DMS53 treated with DMSO at 0.1 percent for 48 hours (cell line): ENCODE data around the gene STK39.

Experiments used
- DNase-seq: peaks from one replicate; lab custom pipeline; 2025; ENCODE audit not compliant: unreplicated experiment; lab: John Stamatoyannopoulos, UW

The STK39 gene

GRCh38 chr2:168185583-168186274, 61.7 kb downstream of the STK39 start:
- DNase-seq, result no peak

DNA sequence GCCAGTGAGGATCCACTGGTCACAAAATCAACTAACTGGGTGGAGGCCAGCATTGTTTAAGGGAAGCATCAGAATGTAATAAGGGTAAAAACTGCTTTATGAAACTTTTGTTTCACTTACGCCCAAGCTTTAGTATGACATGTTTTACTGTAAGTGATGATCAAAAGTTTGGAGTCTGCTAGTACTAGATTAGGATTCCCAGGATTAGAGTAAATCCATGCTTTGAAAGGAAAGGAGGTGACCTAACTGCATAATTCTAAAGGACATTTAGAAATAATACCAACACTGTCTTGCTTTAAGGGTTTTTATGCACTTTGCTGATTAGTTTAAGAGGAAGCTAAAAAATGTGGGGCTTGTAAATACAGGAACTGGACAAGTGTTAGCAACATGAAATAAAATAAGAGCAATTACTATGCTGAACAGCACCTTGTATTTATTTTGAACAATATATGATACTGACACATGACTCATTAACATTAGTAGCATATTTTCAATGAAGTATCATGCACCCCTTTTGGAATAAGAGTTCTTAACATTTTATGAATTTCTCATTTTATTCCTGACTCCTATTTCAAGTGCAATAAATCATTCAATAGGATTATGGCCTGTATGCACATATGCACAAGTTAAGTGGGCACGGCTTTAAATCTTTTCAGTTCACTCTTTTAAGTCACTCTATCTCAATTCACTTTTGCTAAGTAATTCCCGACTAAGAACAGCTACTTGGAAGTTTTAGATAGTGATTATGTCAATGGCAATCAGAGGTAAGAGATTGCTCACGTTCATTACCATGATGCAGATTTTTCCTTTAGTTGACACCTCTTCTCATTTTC, 62.5 kb downstream of the STK39 start:
- DNase-seq, result no peak

DNA sequence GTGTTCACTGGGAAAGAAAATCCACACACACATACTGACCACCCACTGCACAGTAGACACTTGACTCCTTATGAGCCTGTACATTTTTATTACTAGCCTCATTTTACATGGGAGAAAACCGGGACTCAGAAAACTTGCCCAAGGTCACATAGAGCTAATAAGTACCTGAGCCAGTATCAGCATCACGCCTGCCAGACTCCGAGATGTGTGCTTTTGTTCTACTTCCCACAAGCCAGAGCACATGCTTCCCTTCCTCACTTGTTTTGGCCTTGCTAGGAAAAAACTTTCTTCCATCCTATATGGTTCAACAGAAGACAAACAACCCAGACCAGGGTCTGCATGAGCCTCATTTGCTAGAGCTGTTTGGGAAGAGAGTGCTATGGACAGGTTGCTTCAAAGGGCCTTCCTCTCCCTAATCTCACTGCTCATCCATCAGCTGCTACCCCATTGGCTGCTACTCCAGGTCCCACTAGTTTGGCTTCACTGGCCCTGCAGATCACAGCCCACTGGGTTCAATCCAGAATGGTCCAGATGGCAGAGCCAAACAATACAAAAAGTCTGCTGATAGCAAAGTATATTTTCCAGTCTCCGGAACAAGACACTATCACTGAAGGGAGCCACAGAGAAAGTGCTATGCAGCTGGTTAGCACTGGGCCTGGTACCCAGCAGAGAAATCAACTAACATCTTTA, 63.9 kb downstream of the STK39 start:
- no peak for DNase-seq

GRCh38 chr2:168182550-168183249, 64.7 kb downstream of the STK39 start:
- DNase-seq, result no peak

- DNase-seq, result no peak
These were observed 65.6 kb downstream of the STK39 start for GRCh38 chr2:168181825-168182224.

GRCh38 chr2:168180914-168181313, 66.5 kb downstream of the STK39 start:
- DNase-seq, result peak; percentile 58

GRCh38 chr2:168180483-168180882, 66.9 kb downstream of the STK39 start:
- DNase-seq, result no peak

DNA sequence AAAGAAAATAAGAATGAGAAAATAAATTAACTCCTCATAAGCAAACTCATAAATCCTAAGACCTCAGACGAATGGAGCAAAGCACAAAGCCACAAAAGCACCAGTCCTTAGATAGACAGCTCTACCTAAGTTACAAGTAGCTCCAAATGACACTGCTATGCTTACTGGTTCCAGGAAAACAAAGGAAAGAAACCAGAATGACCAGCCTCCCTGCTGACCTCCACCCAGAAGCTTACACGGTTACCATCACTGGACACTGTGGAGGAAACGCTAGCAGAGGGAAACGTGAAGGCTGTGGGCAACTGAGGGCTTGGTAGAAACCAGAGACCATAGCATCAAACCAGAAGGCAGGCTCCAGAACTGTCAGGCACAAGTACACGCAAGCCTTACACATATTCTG, 67.8 kb downstream of the STK39 start:
- no peak for DNase-seq

DNA sequence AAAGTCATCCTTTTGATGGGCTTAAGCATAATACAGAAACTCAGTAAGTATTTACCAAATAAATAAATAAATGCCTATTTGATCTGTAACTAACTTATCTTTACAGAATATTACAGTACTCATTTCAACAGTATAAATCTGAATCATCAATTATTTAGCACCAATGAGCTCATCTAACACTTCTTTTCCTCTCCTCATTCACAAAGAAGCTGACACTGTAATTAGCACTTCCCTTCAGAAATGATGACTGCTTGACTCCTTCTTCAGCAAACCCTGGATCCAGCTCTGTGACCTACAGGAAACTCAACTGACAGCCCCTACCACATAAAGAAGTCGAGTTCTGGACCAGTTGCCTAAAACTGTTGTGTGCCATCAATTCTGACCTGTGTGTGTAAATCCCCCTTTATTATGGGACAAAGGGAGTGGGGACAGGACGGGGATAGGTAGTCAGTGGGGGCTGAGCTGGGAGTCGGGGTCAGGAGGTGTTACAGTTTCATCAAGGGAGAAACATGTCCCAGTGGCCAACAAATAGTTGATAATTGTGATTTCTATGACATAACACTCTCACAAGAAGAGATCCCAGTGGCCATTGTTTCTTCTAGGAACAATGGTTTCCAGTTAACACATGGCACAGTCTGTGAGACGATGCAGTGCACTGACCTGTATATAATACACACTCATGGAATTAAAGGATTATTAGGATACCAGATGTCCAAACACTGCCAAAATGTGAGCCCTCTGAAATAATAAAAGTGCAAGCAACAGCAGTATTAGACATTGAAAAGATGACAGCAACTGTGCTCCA, 68.7 kb downstream of the STK39 start:
- DNase-seq, result no peak

- no peak for DNase-seq
These were observed 71.0 kb downstream of the STK39 start for GRCh38 chr2:168176402-168176801.

DNA sequence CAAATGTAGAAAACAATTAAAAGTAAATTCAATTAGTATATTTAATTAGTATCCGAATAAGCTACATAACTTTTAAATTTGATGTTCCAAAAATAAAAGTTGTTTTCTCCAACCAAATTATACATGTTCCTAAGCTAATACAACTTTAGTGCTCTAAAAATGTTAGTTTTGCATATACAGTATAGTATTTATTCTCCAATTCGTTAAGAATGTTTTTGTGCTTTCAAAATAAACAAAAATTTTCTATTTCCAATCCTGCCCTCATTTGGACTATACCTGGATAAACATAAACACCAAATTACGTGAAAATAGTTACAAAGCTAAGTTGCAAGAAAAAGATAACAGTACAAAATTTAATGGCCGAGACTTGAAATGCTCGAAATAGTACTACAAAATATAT, 71.9 kb downstream of the STK39 start:
- no peak for DNase-seq

GRCh38 chr2:168174756-168175155, 72.6 kb downstream of the STK39 start:
- no peak for DNase-seq

GRCh38 chr2:168172071-168172470, 75.3 kb downstream of the STK39 start:
- no peak for DNase-seq

DNA sequence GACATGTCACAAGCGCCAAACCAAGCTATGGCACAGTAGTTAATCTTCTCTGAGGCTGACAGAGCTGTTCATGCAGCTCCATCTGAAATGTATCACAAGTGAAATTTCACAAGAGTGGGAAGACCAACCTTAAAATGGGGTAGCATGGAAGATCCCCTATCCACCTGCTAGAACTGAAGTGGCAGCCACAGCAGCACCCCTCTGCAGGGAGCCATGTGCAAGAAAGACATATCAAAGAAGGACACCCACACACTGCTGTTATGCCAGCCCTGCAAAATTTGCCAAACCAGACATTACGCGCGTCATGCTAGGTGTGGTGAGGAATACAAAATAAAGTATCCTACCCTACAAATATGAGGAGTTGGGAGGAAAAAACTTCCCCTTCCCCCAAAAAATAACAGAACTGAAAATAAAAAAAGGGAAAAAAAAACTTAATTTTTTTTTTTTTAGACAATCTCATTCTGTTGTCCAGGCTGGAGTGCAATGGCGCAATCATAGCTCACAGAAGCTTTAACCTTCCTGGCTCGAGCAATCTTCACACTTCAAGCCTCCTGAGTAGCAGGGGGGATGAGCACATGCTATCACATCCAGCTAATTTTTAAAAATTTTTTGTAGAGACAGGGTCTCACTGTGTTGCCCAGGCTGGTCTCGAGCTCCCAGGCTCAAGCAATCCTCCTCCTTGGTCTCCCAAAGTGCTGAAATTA, 76.2 kb downstream of the STK39 start:
- DNase-seq, result no peak

- no peak for DNase-seq
These were observed 78.2 kb downstream of the STK39 start for GRCh38 chr2:168169097-168169745.

DNA sequence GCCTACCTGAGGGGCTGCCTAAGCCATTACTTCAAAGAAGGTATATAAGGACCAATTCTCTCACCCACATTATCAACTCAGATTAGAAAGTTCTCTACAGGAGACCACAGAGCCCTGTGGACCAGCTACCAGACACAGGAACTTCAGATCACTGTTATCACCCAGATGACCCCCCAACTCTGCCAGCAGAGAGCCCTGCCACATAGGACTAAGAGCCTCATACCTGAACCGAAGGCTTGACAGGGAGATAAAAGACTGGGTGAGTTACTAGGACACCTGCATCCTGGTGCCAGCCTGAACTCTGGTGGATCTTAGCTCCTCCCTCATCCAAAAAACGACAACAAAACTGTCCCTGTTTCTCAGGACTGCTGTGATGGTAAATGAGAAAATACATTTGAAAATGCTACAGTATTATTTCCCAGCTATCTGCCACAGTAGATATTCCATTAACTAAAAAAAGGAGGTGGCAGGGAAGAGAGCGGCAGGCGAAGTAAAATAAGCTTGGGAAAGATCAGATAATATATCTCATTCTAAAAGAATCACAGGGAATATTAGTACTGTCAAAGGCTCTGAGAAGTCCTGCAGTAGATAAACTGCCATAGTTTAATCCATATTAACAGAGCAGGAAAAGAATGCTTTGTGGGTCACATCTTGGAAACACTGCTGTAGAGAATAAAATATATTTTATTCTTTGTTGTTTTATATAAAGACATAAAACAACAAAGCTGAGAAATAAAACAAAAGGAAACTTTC, 79.7 kb downstream of the STK39 start:
- DNase-seq, result no peak

GRCh38 chr2:168166902-168167510, 80.4 kb downstream of the STK39 start:
- no peak for DNase-seq
